ENCODE data around the gene IPPK.

DNA sequence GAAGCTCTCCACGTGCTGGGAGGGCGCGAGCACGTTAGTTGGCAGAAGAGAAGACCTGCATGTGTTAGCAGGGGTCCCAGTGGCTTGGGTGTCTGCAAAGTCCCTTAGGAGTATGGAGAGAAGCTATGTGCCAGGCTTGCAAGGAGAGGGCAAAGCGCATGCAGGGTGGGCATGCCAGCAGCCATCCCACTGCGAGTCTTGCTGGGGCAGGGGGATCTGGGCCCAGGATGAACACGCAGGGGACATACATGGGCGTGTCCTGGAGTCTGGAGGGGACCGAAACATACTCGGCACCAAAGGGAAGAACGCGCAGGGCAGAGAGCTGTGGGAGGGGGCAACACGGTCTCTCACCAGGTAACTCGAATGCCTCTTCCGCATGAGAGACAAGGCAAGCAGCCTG lies 43.6 kb upstream of the IPPK start:
- TF ChIP-seq POLR2AphosphoS5 (IDR thresholded peaks at IDR 0.05; ENCODE audit: low read depth, low read length) (no peak), TAF1 (IDR thresholded peaks at IDR 0.05; ENCODE audit: borderline replicate concordance, low read depth, low read length) (no peak)

All from GM12892 (cell line).